HT1080 (cell line): Measurements from ENCODE around the gene JMJD4. TPM values are rescaled to one million over a fixed set of nuclear protein-coding genes. Genes with fewer than 3 reads are reported as not detected.
"Not testable (repeated sequence)": the region's sequence is repeated elsewhere in the genome, so short reads cannot be mapped to it uniquely, and the experiment has no call there.

ENCODE experiments used
- DNase-seq: peaks from one replicate; pipeline ENCODE4 v3.0.0-alpha.2; 2015; ENCODE audit warnings: low read depth
- total RNA-seq: library from RNA; depleted of rRNA; stranded (reverse); fragments of >200 nt; shearing (Covaris generic); gene quantifications from 2 replicates; pipeline ENCODE4 v1.2.3, GENCODE V29; 2014; rRNA removed

JMJD4 gene
- total RNA-seq, 1 experiment from 2014 or later, result 37.7 TPM

DNA sequence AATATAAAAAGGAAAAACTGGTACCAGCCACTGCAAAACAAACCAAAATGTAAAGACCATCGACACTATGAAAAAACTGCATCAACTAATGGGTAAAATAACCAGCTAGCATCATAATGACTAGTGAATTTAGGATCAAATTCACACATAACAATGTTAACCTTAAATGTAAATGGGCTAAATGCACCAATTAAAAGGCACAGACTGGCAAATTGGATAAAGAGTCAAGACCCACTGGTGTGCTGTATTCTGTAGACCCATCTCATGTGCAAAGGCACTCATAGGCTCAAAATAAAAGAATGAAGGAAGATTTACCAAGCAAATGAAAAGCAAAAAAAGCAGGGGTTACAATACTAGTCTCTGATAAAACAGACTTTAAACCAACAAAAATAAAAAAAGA lies 33.5 kb downstream of the JMJD4 start:
- DNase-seq, result not testable (repeated sequence)

GRCh38 chr1:227697321-227697864 lies 37.7 kb downstream of the JMJD4 start:
- DNase-seq, result no peak

DNA sequence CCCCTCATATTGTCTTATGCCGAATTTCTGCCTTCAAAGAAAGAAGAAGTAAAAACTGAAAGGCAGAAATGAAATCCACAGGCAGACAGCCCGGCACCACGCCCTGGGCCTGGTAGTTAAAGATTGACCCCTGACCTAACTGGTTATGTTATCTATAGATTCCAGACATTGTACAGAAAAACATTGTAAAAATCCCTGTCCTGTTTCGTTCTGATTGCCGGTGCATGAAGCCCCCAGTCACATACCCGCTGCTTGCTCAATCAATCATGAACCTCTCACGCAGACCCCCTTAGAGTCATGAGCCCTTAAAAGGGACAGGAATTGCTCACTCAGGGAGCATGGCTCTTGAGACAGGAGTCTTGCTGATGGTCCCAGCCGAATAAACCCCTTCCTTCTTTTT lies 49.3 kb downstream of the JMJD4 start:
- DNase-seq, result no peak

Other genes with a start within 250 kb of the JMJD4 start
- gene ZNF678, start 171.7 kb downstream of the JMJD4 start, total RNA-seq, result 5.3 and 5.7 TPM in 2 replicates
- 43.6 and 47.0 TPM in 2 replicates for gene SNAP47, start 133 bp upstream of the JMJD4 start, total RNA-seq
- not detected in 2 replicates for gene PRSS38, start 80.4 kb upstream of the JMJD4 start, total RNA-seq
- gene WNT9A, start 212.6 kb upstream of the JMJD4 start, total RNA-seq, result 0.33 and 0.68 TPM in 2 replicates